Thymus (tissue), 11 donors: ENCODE data around the gene CIB4. TPM values are rescaled to one million over a fixed set of nuclear protein-coding genes. Genes with fewer than 3 reads are reported as not detected.

Experiments used
- DNase-seq, 9 donors: peaks; one replicate each; pipeline ENCODE4 v3.0.0-alpha.2; 2013; ENCODE audit warnings: low spot score in 9 of 9, low read depth in 6 of 9, missing footprints in 1 of 9
- H3K27ac ChIP-seq, 2 donors: one replicate each; pipeline ENCODE4 v1.5.1; 2013; ENCODE audit warnings: control low read depth in 1 of 2, low read depth in 1 of 2, low read length in 1 of 2, mild to moderate bottlenecking in 1 of 2, moderate library complexity in 1 of 2
- H3K27me3 ChIP-seq, 2 donors: one replicate each; pipeline ENCODE4 v1.5.1; 2013; ENCODE audit warnings: low read length in 1 of 2; ENCODE audit not compliant: control insufficient read depth in 2 of 2, insufficient read depth in 1 of 2
- H3K36me3 ChIP-seq, 2 donors: one replicate each; pipeline ENCODE4 v1.5.1; 2013; ENCODE audit warnings: low read length in 1 of 2, mild to moderate bottlenecking in 1 of 2, moderate library complexity in 1 of 2; ENCODE audit not compliant: control insufficient read depth in 2 of 2, insufficient read depth in 2 of 2
- H3K4me1 ChIP-seq, 2 donors: one replicate each; pipeline ENCODE4 v1.5.1; 2013; ENCODE audit warnings: low read length in 2 of 2; ENCODE audit not compliant: control insufficient read depth in 2 of 2, insufficient read depth in 2 of 2
- H3K4me3 ChIP-seq, 2 donors: one replicate each; pipeline ENCODE4 v1.5.1; 2013; ENCODE audit warnings: low read length in 2 of 2, control low read depth in 1 of 2, mild to moderate bottlenecking in 1 of 2
- H3K9me3 ChIP-seq, 2 donors: one replicate each; pipeline ENCODE4 v1.5.1; 2013; ENCODE audit warnings: low read length in 1 of 2, mild to moderate bottlenecking in 1 of 2; ENCODE audit not compliant: control insufficient read depth in 2 of 2, insufficient read depth in 1 of 2
- WGBS: extraction: QIAGEN DNeasy Blood & Tissue Kit; methylation state at CpG from one replicate; pipeline ENCODE4 v1.1.7; 2013; 5-methylcytosine and 5-hydroxymethylcytosine counted together
- polyA plus RNA-seq: library from polyadenylated mRNA; stranded (reverse); fragments of 200-250 nt; gene quantifications from one replicate; pipeline ENCODE4 v1.2.3, GENCODE V29; 2013
- total RNA-seq: library from RNA; stranded (reverse); fragments of 120-200 nt; gene quantifications from one replicate; pipeline ENCODE4 v1.2.4, GENCODE V29; 2013
- donor health status: healthy.

CIB4 gene
- total and polyA plus RNA-seq, 2 donors = 0.19 TPM; not detected in 1

GRCh38 chr2:26609839-26610277, 31.3 kb downstream of the CIB4 start:
- peaks cover 39 to 59% of the 10 kb centered on the region in 2 donors for H3K4me1 ChIP-seq
- peak; percentile 64 to 92 (median 78) for DNase-seq

GRCh38 chr2:26609205-26609631, 31.9 kb downstream of the CIB4 start:
- peak in 1 of 9 donors; percentile 30 for DNase-seq
- Histone ChIP-seq H3K4me3 (no peak overlapping the region), H3K36me3 (no peaks in the 10 kb centered on the region), H3K9me3 (peaks cover 0 to under 1% of the 10 kb centered on the region in 2 donors), H3K27ac (peak overlapping the region; percentile 89 to 94), H3K4me1 (peaks cover 39 to 53% of the 10 kb centered on the region in 2 donors), H3K27me3 (no peaks in the 10 kb centered on the region)
- WGBS = 93% methylated on average over 7 of the region's 7 CpGs

More at GRCh38 chr2:26609839-26610277, 31.3 kb downstream of the CIB4 start:
- Histone ChIP-seq H3K27me3 (no peaks in the 10 kb centered on the region), H3K27ac (peak overlapping the region; percentile 89 to 94), H3K4me3 (no peak overlapping the region), H3K9me3 (no peaks in the 10 kb centered on the region), H3K36me3 (no peaks in the 10 kb centered on the region)
- 24% methylated on average over 10 of the region's 10 CpGs for WGBS

- DNase-seq = no peak
Observed at GRCh38 chr2:26608557-26608956, 32.6 kb downstream of the CIB4 start.

GRCh38 chr2:26607698-26608097, 33.5 kb downstream of the CIB4 start:
- no peaks in the 10 kb centered on the region for H3K27me3 ChIP-seq
- peaks cover 27 to 38% of the 10 kb centered on the region in 2 donors for H3K4me1 ChIP-seq
- H3K4me3 ChIP-seq = no peak overlapping the region
- H3K9me3 ChIP-seq = peaks cover 0 to 4% of the 10 kb centered on the region in 2 donors
- no peak for DNase-seq
- H3K36me3 ChIP-seq = no peaks in the 10 kb centered on the region
- H3K27ac ChIP-seq = no peak overlapping the region
- WGBS = 91% methylated on average over 8 of the region's 8 CpGs

More at GRCh38 chr2:26608557-26608956, 32.6 kb downstream of the CIB4 start:
- H3K4me3 ChIP-seq = no peak overlapping the region
- no peaks in the 10 kb centered on the region for H3K27me3 ChIP-seq
- H3K27ac ChIP-seq = peak overlapping the region in 1 of 2 donors; percentile 75
- H3K4me1 ChIP-seq = peaks cover 33 to 46% of the 10 kb centered on the region in 2 donors
- peaks cover 0 to 4% of the 10 kb centered on the region in 2 donors for H3K9me3 ChIP-seq
- no peaks in the 10 kb centered on the region for H3K36me3 ChIP-seq
- 55% methylated on average over 8 of the region's 8 CpGs for WGBS

GRCh38 chr2:26606847-26607190, 34.3 kb downstream of the CIB4 start:
- H3K4me1 ChIP-seq = peaks cover 25 to 33% of the 10 kb centered on the region in 2 donors
- H3K27me3 ChIP-seq = no peaks in the 10 kb centered on the region
- no peak overlapping the region for H3K27ac ChIP-seq
- H3K4me3 ChIP-seq = no peak overlapping the region
- 94% methylated on average over 5 of the region's 5 CpGs for WGBS
- H3K36me3 ChIP-seq = no peaks in the 10 kb centered on the region
- DNase-seq = no peak
- peaks cover 0 to 4% of the 10 kb centered on the region in 2 donors for H3K9me3 ChIP-seq

- Histone ChIP-seq H3K9me3 (peaks cover 0 to 4% of the 10 kb centered on the region in 2 donors), H3K4me1 (peaks cover 25 to 33% of the 10 kb centered on the region in 2 donors), H3K4me3 (no peak overlapping the region), H3K36me3 (no peaks in the 10 kb centered on the region), H3K27ac (no peak overlapping the region), H3K27me3 (no peaks in the 10 kb centered on the region)
- WGBS = 88% methylated on average over 18 of the region's 18 CpGs
- DNase-seq = no peak
Observed at GRCh38 chr2:26605999-26606846, 34.9 kb downstream of the CIB4 start.

DNA sequence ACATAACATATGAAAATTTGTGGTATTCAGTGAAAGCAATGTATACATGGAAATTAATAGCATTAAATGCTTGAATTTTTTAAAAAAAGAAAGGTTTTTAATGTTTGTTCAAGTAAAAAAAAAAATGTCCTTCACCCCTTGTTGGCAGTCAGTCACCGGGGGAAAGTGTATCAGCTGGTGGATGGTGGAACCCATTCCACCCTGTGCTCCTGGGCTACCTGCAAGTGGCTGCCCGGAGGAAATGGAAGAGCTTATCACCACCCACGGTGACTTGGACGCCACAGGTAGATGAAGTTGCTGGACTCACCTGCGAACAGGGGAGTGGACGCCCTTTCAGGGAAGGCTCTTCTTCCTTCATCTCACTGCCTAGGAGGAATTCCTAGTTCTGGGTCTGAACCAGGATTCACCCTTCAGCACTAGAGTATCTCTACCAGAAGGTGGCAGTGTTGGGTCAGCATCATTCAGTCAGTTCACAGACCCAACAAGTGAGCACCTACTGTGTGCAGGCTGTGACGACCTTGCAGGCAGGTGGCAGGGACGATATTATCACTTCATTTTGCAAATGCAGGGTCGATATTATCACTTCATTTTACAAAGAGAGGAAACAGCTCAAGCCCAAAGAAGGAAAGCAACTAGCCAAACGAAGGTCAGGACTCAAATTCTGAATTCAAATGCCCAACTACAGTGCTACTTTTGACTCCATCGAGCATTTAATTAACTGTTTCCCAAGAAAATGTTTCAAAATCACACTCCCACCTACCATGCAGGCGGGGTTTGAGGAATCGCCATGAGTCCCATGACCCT, 35.8 kb downstream of the CIB4 start:
- Histone ChIP-seq H3K9me3 (peaks cover 0 to 4% of the 10 kb centered on the region in 2 donors), H3K27ac (no peak overlapping the region), H3K4me1 (peaks cover 18 to 24% of the 10 kb centered on the region in 2 donors), H3K27me3 (no peaks in the 10 kb centered on the region), H3K4me3 (no peak overlapping the region), H3K36me3 (no peaks in the 10 kb centered on the region)
- DNase-seq = peak in 5 of 9 donors; percentile 50 to 73 (median 66)
- WGBS = 42% methylated on average over 13 of the region's 13 CpGs

DNA sequence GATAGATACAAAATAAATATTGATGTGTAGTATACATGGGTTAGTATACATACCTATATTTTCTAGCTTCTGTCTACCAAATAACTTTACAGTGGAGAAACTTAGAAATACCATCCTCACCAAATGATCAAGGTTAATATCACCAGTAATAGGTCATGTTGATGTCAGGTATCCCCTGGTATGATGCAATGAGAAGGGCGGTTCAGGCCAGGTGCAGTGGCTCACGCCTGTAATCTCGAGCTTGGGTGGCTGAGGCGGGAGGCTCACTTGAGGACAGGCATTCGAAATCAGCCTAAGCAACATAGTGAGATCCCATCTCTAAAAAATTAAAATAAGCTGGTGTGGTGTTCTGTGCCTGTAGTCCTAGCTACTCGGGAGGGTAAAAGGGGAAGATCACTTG, 38.6 kb downstream of the CIB4 start:
- Histone ChIP-seq H3K36me3 (no peaks in the 10 kb centered on the region), H3K4me1 (peaks cover 3 to 8% of the 10 kb centered on the region in 2 donors), H3K27ac (no peak overlapping the region), H3K27me3 (no peaks in the 10 kb centered on the region), H3K9me3 (peaks cover 0 to 9% of the 10 kb centered on the region in 2 donors), H3K4me3 (no peak overlapping the region)
- no peak for DNase-seq
- WGBS = 92% methylated on average over 6 of the region's 6 CpGs

GRCh38 chr2:26599387-26599786, 41.8 kb downstream of the CIB4 start:
- DNase-seq = no peak
- no peaks in the 10 kb centered on the region for H3K27me3 ChIP-seq
- WGBS = 93% methylated on average over 2 of the region's 2 CpGs
- peak overlapping the region in 1 of 2 donors; percentile 48 for H3K27ac ChIP-seq
- peaks cover 3 to 12% of the 10 kb centered on the region in 2 donors for H3K4me1 ChIP-seq
- H3K9me3 ChIP-seq = peaks cover 0 to 9% of the 10 kb centered on the region in 2 donors
- H3K36me3 ChIP-seq = no peaks in the 10 kb centered on the region
- no peak overlapping the region for H3K4me3 ChIP-seq
